ENCODE results near the gene FGF13.
A peak's percentile ranks its signal among the peaks of the same experiment; 100 is the strongest.

The FGF13 gene

GRCh38 chrX:138745196-138745595 is 33.7 kb upstream of the FGF13 start:
- Mint-ChIP-seq H3K4me3 (no peak overlapping the region), H3K27ac (no peak overlapping the region), H3K27me3 (ENCODE audit: low read depth, poor library complexity) (peaks cover 12% of the 10 kb centered on the region), H3K36me3 (ENCODE audit: low read depth) (no peaks in the 10 kb centered on the region), H3K9me3 (peaks cover 12% of the 10 kb centered on the region), H3K4me1 (no peaks in the 10 kb centered on the region)
- TF ChIP-seq CTCF (IDR thresholded peaks at IDR 0.05), result peak; percentile 65
- peak; percentile 39 for DNase-seq

- H3K27ac Mint-ChIP-seq, result no peak overlapping the region
- no peaks in the 10 kb centered on the region for H3K4me1 Mint-ChIP-seq
- no peak for DNase-seq
Measured at GRCh38 chrX:138742217-138742616, 30.7 kb upstream of the FGF13 start.

GRCh38 chrX:138740341-138740740 is 28.8 kb upstream of the FGF13 start:
- Mint-ChIP-seq H3K4me1 (no peaks in the 10 kb centered on the region), H3K9me3 (peaks cover 12% of the 10 kb centered on the region), H3K4me3 (no peak overlapping the region), H3K36me3 (ENCODE audit: low read depth) (no peaks in the 10 kb centered on the region), H3K27me3 (ENCODE audit: low read depth, poor library complexity) (peaks cover 4% of the 10 kb centered on the region), H3K27ac (no peak overlapping the region)
- TF ChIP-seq CTCF (IDR thresholded peaks at IDR 0.05), result no peak
- no peak for DNase-seq

More at GRCh38 chrX:138742217-138742616, 30.7 kb upstream of the FGF13 start:
- no peak for TF ChIP-seq CTCF (IDR thresholded peaks at IDR 0.05)
- peaks cover 9% of the 10 kb centered on the region for H3K27me3 Mint-ChIP-seq (ENCODE audit: low read depth, poor library complexity)
- H3K4me3 Mint-ChIP-seq, result no peak overlapping the region
- H3K36me3 Mint-ChIP-seq (ENCODE audit: low read depth), result no peaks in the 10 kb centered on the region
- peaks cover 12% of the 10 kb centered on the region for H3K9me3 Mint-ChIP-seq

GRCh38 chrX:138723301-138723700 is 11.8 kb upstream of the FGF13 start:
- TF ChIP-seq CTCF (IDR thresholded peaks at IDR 0.05), result no peak
- H3K4me3 Mint-ChIP-seq, result no peak overlapping the region
- H3K27ac Mint-ChIP-seq, result no peak overlapping the region
- peaks cover under 1% of the 10 kb centered on the region for H3K9me3 Mint-ChIP-seq
- no peaks in the 10 kb centered on the region for H3K36me3 Mint-ChIP-seq (ENCODE audit: low read depth)
- DNase-seq, result no peak
- H3K4me1 Mint-ChIP-seq, result peaks cover 7% of the 10 kb centered on the region
- H3K27me3 Mint-ChIP-seq (ENCODE audit: low read depth, poor library complexity), result no peaks in the 10 kb centered on the region

- Mint-ChIP-seq H3K4me1 (peaks cover 7% of the 10 kb centered on the region), H3K9me3 (peaks cover 14% of the 10 kb centered on the region), H3K36me3 (ENCODE audit: low read depth) (no peaks in the 10 kb centered on the region), H3K27me3 (ENCODE audit: low read depth, poor library complexity) (no peaks in the 10 kb centered on the region), H3K4me3 (no peak overlapping the region), H3K27ac (no peak overlapping the region)
- no peak for DNase-seq
- no peak for TF ChIP-seq CTCF (IDR thresholded peaks at IDR 0.05)
Measured at GRCh38 chrX:138719396-138719795, 7.9 kb upstream of the FGF13 start.

- TF ChIP-seq CTCF (IDR thresholded peaks at IDR 0.05), result no peak
- peaks cover 16% of the 10 kb centered on the region for H3K9me3 Mint-ChIP-seq
- no peaks in the 10 kb centered on the region for H3K27me3 Mint-ChIP-seq (ENCODE audit: low read depth, poor library complexity)
Measured at GRCh38 chrX:138718941-138719340, 7.4 kb upstream of the FGF13 start.

More at GRCh38 chrX:138718941-138719340, 7.4 kb upstream of the FGF13 start:
- no peak for DNase-seq
- no peaks in the 10 kb centered on the region for H3K36me3 Mint-ChIP-seq (ENCODE audit: low read depth)
- no peak overlapping the region for H3K4me3 Mint-ChIP-seq
- peaks cover 7% of the 10 kb centered on the region for H3K4me1 Mint-ChIP-seq
- no peak overlapping the region for H3K27ac Mint-ChIP-seq
